ENCODE data around the gene APOA4. TPM values are rescaled to one million over a fixed set of nuclear protein-coding genes. Genes with fewer than 3 reads are reported as not detected.

APOA4 gene
- total and polyA plus RNA-seq, 2 experiments from 2014 or later, result not detected

DNA sequence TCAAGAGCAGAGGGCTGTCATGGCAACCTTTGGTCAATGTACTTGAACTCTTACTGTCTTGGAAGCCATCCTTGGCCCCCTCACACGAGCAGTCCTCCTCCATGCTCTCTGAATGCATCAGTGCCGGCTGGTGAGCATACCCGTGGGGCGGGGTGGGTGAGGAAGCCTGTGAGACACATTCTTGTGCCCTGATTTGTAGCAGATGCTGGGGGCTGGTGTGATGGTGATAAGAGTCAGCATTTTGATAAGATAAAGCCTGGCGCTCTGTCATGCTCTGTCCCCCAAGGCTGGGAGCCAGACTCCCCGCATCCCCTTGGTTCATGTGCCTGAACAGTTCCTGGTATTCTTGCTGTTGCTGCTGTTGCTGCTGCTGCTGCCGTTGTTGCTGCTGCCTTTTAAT lies 34.8 kb upstream of the APOA4 start:
- Mint-ChIP-seq H3K4me1 (no peaks in the 10 kb centered on the region), H3K9me3 (no peaks in the 10 kb centered on the region), H3K27me3 (ENCODE audit: insufficient read depth, low read depth, poor library complexity) (peaks cover 2% of the 10 kb centered on the region), H3K27ac (no peak overlapping the region), H3K4me3 (no peak overlapping the region), H3K36me3 (ENCODE audit: low read depth) (peaks cover 20% of the 10 kb centered on the region)
- Histone ChIP-seq H3K36me3 (ENCODE audit: insufficient read depth) (peaks cover 14% of the 10 kb centered on the region), H3K4me1 (ENCODE audit: insufficient read depth) (no peaks in the 10 kb centered on the region), H3K27ac (ENCODE audit: low read depth) (no peak overlapping the region), H4K20me1 (replicated peaks; ENCODE audit: insufficient read depth) (no peaks in the 10 kb centered on the region), H3F3A (replicated peaks; ENCODE audit: low read depth) (no peaks in the 10 kb centered on the region), H3K4me2 (no peak overlapping the region), H3K9me2 (ENCODE audit: insufficient read depth) (no peaks in the 10 kb centered on the region), H3K27me3 (ENCODE audit: insufficient read depth) (no peaks in the 10 kb centered on the region), H3K79me2 (replicated peaks; ENCODE audit: insufficient read depth) (no peaks in the 10 kb centered on the region), H3K4me3 (no peak overlapping the region), H2AFZ (no peak overlapping the region)
- ATAC-seq, result no peak
- no peak for DNase-seq (ENCODE audit: low spot score)
- TF ChIP-seq, protein P1, sequence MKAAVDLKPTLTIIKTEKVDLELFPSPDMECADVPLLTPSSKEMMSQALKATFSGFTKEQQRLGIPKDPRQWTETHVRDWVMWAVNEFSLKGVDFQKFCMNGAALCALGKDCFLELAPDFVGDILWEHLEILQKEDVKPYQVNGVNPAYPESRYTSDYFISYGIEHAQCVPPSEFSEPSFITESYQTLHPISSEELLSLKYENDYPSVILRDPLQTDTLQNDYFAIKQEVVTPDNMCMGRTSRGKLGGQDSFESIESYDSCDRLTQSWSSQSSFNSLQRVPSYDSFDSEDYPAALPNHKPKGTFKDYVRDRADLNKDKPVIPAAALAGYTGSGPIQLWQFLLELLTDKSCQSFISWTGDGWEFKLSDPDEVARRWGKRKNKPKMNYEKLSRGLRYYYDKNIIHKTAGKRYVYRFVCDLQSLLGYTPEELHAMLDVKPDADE (IDR thresholded peaks at IDR 0.05), result no peak
- TF ChIP-seq ZNF114 (CRISPR knock-in tag; IDR thresholded peaks at IDR 0.05), result no peak
- TF ChIP-seq, protein P2, sequence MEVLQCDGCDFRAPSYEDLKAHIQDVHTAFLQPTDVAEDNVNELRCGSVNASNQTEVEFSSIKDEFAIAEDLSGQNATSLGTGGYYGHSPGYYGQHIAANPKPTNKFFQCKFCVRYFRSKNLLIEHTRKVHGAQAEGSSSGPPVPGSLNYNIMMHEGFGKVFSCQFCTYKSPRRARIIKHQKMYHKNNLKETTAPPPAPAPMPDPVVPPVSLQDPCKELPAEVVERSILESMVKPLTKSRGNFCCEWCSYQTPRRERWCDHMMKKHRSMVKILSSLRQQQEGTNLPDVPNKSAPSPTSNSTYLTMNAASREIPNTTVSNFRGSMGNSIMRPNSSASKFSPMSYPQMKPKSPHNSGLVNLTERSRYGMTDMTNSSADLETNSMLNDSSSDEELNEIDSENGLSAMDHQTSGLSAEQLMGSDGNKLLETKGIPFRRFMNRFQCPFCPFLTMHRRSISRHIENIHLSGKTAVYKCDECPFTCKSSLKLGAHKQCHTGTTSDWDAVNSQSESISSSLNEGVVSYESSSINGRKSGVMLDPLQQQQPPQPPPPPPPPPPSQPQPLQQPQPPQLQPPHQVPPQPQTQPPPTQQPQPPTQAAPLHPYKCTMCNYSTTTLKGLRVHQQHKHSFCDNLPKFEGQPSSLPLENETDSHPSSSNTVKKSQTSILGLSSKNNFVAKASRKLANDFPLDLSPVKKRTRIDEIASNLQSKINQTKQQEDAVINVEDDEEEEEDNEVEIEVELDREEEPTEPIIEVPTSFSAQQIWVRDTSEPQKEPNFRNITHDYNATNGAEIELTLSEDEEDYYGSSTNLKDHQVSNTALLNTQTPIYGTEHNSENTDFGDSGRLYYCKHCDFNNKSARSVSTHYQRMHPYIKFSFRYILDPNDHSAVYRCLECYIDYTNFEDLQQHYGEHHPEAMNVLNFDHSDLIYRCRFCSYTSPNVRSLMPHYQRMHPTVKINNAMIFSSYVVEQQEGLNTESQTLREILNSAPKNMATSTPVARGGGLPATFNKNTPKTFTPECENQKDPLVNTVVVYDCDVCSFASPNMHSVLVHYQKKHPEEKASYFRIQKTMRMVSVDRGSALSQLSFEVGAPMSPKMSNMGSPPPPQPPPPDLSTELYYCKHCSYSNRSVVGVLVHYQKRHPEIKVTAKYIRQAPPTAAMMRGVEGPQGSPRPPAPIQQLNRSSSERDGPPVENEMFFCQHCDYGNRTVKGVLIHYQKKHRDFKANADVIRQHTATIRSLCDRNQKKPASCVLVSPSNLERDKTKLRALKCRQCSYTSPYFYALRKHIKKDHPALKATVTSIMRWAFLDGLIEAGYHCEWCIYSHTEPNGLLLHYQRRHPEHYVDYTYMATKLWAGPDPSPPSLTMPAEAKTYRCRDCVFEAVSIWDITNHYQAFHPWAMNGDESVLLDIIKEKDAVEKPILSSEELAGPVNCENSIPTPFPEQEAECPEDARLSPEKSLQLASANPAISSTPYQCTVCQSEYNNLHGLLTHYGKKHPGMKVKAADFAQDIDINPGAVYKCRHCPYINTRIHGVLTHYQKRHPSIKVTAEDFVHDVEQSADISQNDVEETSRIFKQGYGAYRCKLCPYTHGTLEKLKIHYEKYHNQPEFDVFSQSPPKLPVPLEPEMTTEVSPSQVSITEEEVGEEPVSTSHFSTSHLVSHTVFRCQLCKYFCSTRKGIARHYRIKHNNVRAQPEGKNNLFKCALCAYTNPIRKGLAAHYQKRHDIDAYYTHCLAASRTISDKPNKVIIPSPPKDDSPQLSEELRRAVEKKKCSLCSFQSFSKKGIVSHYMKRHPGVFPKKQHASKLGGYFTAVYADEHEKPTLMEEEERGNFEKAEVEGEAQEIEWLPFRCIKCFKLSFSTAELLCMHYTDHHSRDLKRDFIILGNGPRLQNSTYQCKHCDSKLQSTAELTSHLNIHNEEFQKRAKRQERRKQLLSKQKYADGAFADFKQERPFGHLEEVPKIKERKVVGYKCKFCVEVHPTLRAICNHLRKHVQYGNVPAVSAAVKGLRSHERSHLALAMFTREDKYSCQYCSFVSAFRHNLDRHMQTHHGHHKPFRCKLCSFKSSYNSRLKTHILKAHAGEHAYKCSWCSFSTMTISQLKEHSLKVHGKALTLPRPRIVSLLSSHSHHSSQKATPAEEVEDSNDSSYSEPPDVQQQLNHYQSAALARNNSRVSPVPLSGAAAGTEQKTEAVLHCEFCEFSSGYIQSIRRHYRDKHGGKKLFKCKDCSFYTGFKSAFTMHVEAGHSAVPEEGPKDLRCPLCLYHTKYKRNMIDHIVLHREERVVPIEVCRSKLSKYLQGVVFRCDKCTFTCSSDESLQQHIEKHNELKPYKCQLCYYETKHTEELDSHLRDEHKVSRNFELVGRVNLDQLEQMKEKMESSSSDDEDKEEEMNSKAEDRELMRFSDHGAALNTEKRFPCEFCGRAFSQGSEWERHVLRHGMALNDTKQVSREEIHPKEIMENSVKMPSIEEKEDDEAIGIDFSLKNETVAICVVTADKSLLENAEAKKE (CRISPR knock-in tag; IDR thresholded peaks at IDR 0.05), result no peak

- Mint-ChIP-seq H3K9me3 (no peaks in the 10 kb centered on the region), H3K4me3 (no peak overlapping the region), H3K27ac (no peak overlapping the region), H3K4me1 (no peaks in the 10 kb centered on the region), H3K36me3 (ENCODE audit: low read depth) (peaks cover 20% of the 10 kb centered on the region), H3K27me3 (ENCODE audit: insufficient read depth, low read depth, poor library complexity) (peaks cover 2% of the 10 kb centered on the region)
- no peak overlapping the region for H3K27ac ChIP-seq (ENCODE audit: low read depth)
- ATAC-seq, result no peak
- no peaks in the 10 kb centered on the region for H3K4me1 ChIP-seq (ENCODE audit: insufficient read depth)
- no peak overlapping the region for H3K4me2 ChIP-seq
- no peak for DNase-seq (ENCODE audit: low spot score)
- no peak overlapping the region for H3K4me3 ChIP-seq
- H3F3A ChIP-seq (replicated peaks; ENCODE audit: low read depth), result no peaks in the 10 kb centered on the region
- no peaks in the 10 kb centered on the region for H3K79me2 ChIP-seq (replicated peaks; ENCODE audit: insufficient read depth)
- no peaks in the 10 kb centered on the region for H3K27me3 ChIP-seq (ENCODE audit: insufficient read depth)
- no peaks in the 10 kb centered on the region for H3K9me2 ChIP-seq (ENCODE audit: insufficient read depth)
- peaks cover 14% of the 10 kb centered on the region for H3K36me3 ChIP-seq (ENCODE audit: insufficient read depth)
- H4K20me1 ChIP-seq (replicated peaks; ENCODE audit: insufficient read depth), result no peaks in the 10 kb centered on the region
- H2AFZ ChIP-seq, result no peak overlapping the region
- TF ChIP-seq CTCF (conservative IDR thresholded peaks at IDR 0.05; ENCODE audit: low read depth in 2 of 2), result no peak
- TF ChIP-seq EZH2 (IDR thresholded peaks at IDR 0.05; ENCODE audit: low read depth, unreplicated experiment), result no peak
- no peak for TF ChIP-seq ZNF114 (CRISPR knock-in tag; IDR thresholded peaks at IDR 0.05)
Observed at GRCh38 chr11:116857316-116857715, 34.2 kb upstream of the APOA4 start.
